ENCODE results near the gene FXYD4. TPM values are rescaled to one million over a fixed set of nuclear protein-coding genes. Genes with fewer than 3 reads are reported as not detected.

Gene FXYD4
- polyA plus RNA-seq, 1 experiment = not detected

- no peak for TF ChIP-seq CTCF (IDR thresholded peaks at IDR 0.05; ENCODE audit: low read depth, low read length)
- H3K9me3 ChIP-seq (ENCODE audit: control insufficient read depth, insufficient read depth, low read length) = no peaks in the 10 kb centered on the region; the same call in 1 of the 2 replicates
- POLR2A ChIA-PET = interaction anchor here (1.3 to 1.9 kb wide), 2 partner anchors 12 to 45 kb away, joined by 5 to 21 read pairs; no protein-coding TSS in a partner anchor
- H3K27me3 ChIP-seq (ENCODE audit: control insufficient read depth, insufficient read depth, low read length) = no peaks in the 10 kb centered on the region
- H3K27ac ChIP-seq (ENCODE audit: low read depth, low read length) = peak overlapping the region; percentile 96
- peak overlapping the region; percentile 85 for H3K4me3 ChIP-seq (ENCODE audit: low read depth, low read length)
- no peak for DNase-seq (ENCODE audit: low read depth, low spot score)
- CTCF ChIA-PET = interaction anchor here (1.1 kb wide), 1 partner anchor 48 kb away, joined by 3 read pairs; no protein-coding TSS in a partner anchor
These were observed 36.9 kb downstream of the FXYD4 start for GRCh38 chr10:43408331-43408709.

GRCh38 chr10:43408710-43409384 lies 37.4 kb downstream of the FXYD4 start, which contains the start of gene HNRNPF:
Gene HNRNPF (minus strand): TSS chr10:43409186. CDS start chr10:43387884, 21,302 bp downstream.
- no peaks in the 10 kb centered on the region for H3K27me3 ChIP-seq (ENCODE audit: control insufficient read depth, insufficient read depth, low read length)
- CTCF ChIA-PET = interaction anchor here (0.7 kb wide), 1 partner anchor 13 kb away, joined by 4 read pairs; no protein-coding TSS in a partner anchor

GRCh38 chr10:43409385-43410109 lies 38.1 kb downstream of the FXYD4 start:
- Histone ChIP-seq H3K9me3 (ENCODE audit: control insufficient read depth, insufficient read depth, low read length) (no peaks in the 10 kb centered on the region; the same call in 1 of the 2 replicates), H3K27me3 (ENCODE audit: control insufficient read depth, insufficient read depth, low read length) (no peaks in the 10 kb centered on the region), H3K27ac (ENCODE audit: low read depth, low read length) (peak overlapping the region; percentile 65), H3K4me3 (ENCODE audit: low read depth, low read length) (peak overlapping the region; percentile 72)
- no peak for TF ChIP-seq CTCF (IDR thresholded peaks at IDR 0.05; ENCODE audit: low read depth, low read length)
- DNase-seq (ENCODE audit: low read depth, low spot score) = no peak
- POLR2A ChIA-PET = interaction anchor here (0.6 to 1.4 kb wide), 4 partner anchors 9 to 27 kb away, joined by 3 to 8 read pairs (median 6); no protein-coding TSS in a partner anchor
- CTCF ChIA-PET = interaction anchor here (0.7 kb wide), 1 partner anchor 14 kb away, joined by 4 read pairs; no protein-coding TSS in a partner anchor

More at GRCh38 chr10:43408710-43409384, 37.4 kb downstream of the FXYD4 start, which contains the start of gene HNRNPF:
- peak within 1 kb of the TSS; percentile 85 for H3K4me3 ChIP-seq (ENCODE audit: low read depth, low read length)
- POLR2A ChIA-PET = interaction anchor here (0.6 to 1.9 kb wide), 5 partner anchors 9 to 27 kb away, joined by 3 to 21 read pairs (median 7); no protein-coding TSS in a partner anchor
- DNase-seq (ENCODE audit: low read depth, low spot score) = peak; percentile 81
- H3K27ac ChIP-seq (ENCODE audit: low read depth, low read length) = peak within 1 kb of the TSS; percentile 96
- TF ChIP-seq CTCF (IDR thresholded peaks at IDR 0.05; ENCODE audit: low read depth, low read length) = no peak
- H3K9me3 ChIP-seq (ENCODE audit: control insufficient read depth, insufficient read depth, low read length) = no peaks in the 10 kb centered on the region; the same call in 1 of the 2 replicates

GRCh38 chr10:43410345-43410744 lies 38.9 kb downstream of the FXYD4 start:
- Histone ChIP-seq H3K27ac (ENCODE audit: low read depth, low read length) (no peak overlapping the region), H3K27me3 (ENCODE audit: control insufficient read depth, insufficient read depth, low read length) (no peaks in the 10 kb centered on the region), H3K4me3 (ENCODE audit: low read depth, low read length) (no peak overlapping the region), H3K9me3 (ENCODE audit: control insufficient read depth, insufficient read depth, low read length) (no peaks in the 10 kb centered on the region; the same call in 1 of the 2 replicates)
- TF ChIP-seq CTCF (IDR thresholded peaks at IDR 0.05; ENCODE audit: low read depth, low read length) = no peak
- no peak for DNase-seq (ENCODE audit: low read depth, low spot score)
- CTCF ChIA-PET = no interaction called here
- POLR2A ChIA-PET = interaction anchor here (1.4 kb wide), 1 partner anchor 8 kb away, joined by 5 read pairs; no protein-coding TSS in a partner anchor

All from AG04450 (cell line).